Kidney tubule cell (primary cell): Measurements from ENCODE around the gene ST13.
"Not testable (repeated sequence)": the region's sequence is repeated elsewhere in the genome, so short reads cannot be mapped to it uniquely, and the experiment has no call there.

Experiments used
- DNase-seq: peaks from one replicate; pipeline ENCODE4 v3.0.0-alpha.2; 2018; ENCODE audit warnings: low spot score

The ST13 gene

DNA sequence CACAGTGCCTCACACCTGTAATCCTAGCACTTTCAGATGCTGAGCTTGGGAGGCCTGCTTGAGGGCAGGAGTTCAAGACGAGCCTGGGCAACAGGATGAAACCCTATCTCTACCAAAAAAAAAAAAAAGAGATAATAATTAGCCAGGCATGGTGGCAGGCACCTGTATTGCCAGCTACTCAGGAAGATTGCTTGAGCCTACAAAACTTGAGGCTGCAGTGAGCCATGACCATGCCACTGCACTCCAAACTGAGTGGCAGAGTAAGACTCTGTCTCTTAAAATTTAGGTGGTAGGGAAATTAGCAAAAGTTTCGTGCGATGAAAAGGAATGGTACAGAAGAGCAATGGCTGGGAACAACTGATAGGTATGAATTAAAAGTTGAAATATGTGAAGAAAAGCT, 18.0 kb downstream of the ST13 start:
- DNase-seq: no peak

DNA sequence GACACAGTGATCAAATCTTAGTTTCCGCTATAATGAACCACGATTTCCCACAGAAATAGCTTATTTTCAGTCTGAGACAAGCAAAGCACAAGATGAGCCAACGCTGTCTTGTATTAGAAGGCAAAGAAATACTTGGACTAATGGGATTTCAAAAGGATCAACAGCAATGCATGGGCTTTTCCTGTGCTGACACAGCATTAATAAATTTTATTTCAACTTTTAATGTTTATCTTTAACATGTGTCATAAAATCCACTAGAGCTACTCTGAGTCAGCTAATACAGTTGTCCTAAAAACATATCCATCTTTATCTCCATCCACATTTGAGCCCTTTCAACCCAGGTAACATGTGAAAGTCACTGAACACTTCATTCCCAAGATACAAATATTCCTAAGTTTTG, 21.8 kb downstream of the ST13 start:
- no peak for DNase-seq

DNA sequence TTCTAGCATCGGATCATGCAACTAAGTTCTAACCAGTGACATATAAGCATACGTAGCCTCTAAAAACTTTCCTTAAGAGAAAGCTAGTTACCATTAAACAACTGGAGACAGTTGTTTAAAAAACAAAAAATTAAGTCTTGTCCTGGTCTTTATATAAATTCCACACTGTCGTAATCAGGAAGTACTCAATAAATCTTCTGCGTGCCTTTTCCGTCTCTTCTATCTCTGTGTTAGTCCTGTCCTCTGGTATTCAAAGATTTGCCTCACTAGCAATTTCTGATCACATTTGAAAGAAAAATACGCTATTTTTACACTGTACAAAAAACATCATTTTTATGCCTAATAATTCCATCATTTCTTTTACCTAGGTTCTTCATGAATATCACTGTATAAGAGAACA, 27.3 kb downstream of the ST13 start:
- DNase-seq: no peak

DNA sequence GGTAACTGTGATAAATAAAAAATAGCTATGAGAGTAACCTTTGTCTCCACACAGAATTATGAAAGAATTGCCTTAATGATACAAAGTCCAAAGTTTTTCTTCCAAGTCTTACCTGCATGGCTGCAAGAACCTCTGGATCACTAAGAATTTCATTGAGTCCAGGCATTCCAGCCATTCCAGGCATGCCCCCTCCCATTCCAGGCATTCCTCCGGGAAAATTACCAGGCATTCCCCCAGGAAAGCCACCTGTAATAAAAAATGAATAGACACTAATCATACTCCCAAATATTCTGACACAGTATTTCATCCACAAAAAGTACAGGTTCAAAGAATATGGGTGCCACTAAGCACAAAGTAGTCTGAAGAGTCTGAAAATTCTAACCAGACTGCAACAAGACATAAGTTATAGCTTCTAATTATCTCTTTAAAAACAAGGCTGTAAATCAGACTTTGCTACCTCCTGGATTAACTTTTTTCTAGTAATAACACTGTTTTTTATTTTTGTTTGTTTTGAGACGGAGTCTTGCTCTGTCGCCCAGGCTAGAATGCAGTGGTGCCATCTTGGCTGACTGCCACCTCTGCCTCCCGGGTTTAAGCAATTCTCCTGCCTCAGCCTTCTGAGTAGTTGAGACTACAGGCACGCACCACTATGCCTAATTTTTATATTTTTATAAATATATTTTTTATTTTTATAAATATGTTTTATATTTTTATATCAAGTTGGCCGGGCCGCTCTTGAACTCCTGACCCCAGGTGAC, 29.3 kb downstream of the ST13 start:
- DNase-seq: peak; percentile 49

DNA sequence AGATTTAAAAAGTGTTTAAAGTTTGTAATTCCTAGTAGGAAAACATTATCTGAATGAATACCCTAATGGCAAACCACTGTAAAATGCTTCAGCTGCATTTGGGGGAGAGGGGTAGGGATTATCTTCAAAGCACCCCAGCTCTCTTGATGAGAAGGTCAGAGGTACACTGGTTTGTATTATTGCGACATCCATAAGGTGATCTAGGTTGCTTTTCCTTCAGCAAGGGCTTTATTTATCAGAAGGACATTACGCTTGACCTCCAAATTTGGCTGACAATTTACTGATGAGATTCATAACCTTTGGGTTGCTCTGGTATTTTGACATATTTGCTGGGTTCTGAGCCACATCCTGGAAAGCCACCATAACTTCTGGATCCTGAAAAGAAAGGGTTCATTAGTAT, 30.1 kb downstream of the ST13 start:
- DNase-seq: not testable (repeated sequence)

DNA sequence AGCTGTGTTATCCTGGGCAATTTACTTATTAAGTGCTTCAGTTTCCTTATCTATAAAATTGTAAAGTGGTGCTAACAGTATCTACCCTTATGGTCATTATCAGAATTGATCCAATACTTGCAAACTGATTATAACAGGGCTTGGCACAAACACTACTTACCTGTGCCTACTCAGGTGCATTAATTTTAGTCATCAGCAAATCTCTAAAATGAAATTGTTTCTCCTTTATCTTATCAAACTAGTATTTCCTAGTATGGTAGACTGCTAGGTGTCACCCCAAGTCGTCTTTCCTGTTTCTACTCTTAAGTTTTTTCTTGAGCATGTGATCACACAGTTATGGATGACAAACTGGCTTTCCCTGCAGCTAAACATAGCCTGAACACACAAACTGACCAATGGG, 33.0 kb downstream of the ST13 start:
- DNase-seq: no peak

DNA sequence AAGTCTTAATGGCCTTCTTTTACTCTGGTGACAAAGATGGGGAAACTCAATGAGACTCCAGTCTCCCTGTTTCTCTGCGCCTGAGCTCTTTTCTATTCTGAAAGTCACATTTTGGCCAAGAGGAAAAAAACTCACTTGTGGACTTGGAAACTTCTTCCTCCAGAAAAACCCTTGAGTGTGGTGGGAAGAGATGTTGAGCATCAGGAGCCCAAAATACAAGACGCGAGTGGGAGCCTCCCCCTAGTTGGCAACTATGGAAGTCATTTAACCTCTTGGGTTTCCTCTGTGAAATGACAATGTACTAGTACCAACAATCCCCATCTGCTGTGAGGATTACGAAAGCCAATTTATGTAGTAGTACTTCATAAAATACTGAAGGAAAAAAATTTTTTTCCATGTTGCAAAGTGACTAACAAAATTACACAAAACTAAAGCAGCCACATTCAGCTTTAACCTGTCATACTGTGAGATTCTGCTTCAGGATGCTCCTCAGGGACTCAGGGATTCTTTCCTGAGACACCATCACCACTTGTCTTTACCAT, 36.8 kb downstream of the ST13 start:
- no peak for DNase-seq

DNA sequence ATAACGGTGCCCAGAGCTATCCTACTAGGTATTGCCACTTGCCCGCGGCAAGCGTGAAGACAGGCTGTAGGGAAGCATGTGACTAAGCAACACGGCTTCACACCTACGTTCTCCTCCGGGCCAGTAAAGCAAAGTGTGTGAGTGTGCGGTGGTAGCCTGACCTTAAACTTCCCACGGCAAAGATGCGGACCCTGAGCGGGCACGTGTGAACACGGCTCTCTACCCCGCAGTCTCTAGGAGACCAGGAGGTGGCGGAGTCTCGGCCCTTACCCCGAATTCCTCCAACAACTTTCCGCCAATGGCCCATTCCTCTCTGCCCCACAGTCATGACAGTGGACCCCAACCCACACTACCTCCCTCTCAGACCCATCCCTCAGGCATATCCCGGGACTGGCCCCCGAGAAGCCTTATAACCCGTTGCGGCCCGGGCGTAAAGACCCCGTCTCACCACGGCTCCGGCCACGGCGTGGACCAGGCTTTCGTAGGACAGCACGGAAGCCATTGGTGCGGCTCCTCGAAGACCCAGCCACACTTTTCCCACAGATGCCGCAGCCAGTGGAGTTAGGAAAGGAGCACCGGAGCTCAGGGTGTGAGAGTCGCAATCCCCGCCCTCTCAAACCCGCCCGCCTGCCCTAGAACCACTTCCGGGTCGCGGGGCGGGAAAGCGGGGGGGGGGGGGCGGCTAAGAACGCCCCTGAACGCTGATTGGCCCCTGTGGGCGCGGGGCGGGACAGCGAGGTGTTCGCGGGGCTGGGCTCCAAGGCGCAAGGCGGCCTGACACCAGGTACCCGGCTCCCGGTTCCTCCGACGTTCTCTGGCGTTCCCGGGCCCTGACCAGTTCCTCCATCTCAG, 37.5 kb downstream of the ST13 start, which contains the start of gene SLC25A17:
Gene SLC25A17, minus strand, starts transcription at position 600 of the 852 bp plus-strand sequence. Its CDS starts 98 bp downstream, at position 502.
- DNase-seq: peak; percentile 87

DNA sequence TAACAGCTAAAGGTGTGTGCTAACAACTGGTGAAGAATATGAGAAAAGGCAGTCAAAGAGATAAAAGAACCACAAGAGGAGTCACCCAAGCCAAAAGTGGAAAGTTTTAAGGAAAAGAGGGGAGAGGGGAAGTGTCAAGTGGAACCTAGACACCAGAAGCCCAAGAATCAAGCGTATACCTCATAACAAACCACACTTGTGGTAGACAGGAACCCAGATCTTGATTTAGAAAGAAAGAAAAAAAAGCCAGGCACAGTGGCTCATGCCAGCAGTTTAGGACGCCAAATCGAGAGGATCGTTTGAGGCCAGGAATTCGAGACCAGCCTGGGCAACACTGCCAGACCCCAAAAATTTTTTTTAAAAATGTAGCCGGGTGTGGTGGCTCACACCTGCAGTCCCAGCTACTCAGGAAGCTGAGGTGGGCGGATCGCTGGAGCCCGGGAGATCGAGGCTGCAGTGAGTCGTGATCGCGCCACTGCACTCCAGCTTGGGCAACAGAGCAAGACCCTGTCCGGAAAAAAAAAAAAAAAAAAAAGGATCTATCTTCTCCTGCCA, 38.2 kb downstream of the ST13 start:
- DNase-seq: no peak

DNA sequence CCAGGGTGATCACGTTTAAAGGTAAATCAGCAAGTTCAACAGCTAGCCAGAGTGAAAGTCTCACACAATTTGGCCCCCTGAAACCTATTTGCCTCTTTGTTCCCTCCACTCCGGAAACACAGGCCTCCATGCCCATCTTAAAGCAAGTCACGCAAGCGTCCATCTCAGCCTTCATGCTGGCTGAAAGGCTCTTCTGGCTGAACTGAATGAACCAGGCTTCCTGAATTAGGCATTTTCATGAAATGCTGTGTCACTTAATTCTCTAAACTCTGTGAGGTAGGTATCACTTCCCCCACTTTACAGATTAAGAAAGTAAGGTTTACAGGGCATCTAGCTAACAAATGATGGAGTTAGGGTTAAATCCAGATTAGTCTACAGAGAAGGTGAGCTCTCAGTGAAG, 38.7 kb downstream of the ST13 start:
- no peak for DNase-seq

DNA sequence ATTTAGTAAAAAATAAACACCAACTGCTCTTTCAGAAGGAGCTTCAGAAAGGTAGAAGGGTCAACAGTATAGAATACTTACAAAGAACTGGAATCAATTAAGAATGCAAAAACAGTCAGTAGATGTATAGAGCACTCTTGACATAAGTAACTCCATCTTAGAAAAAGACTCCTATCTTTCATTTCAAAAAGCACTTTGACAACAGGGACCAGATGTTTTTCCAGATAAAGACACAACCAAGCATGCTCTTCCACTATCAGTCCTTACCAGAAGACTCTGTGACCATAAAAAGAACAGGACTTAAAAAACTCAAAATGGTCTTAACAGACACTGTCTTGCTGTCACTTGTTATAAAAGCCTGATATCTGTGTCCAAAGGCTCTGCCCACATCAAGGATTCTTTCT, 42.5 kb downstream of the ST13 start:
- DNase-seq: no peak

DNA sequence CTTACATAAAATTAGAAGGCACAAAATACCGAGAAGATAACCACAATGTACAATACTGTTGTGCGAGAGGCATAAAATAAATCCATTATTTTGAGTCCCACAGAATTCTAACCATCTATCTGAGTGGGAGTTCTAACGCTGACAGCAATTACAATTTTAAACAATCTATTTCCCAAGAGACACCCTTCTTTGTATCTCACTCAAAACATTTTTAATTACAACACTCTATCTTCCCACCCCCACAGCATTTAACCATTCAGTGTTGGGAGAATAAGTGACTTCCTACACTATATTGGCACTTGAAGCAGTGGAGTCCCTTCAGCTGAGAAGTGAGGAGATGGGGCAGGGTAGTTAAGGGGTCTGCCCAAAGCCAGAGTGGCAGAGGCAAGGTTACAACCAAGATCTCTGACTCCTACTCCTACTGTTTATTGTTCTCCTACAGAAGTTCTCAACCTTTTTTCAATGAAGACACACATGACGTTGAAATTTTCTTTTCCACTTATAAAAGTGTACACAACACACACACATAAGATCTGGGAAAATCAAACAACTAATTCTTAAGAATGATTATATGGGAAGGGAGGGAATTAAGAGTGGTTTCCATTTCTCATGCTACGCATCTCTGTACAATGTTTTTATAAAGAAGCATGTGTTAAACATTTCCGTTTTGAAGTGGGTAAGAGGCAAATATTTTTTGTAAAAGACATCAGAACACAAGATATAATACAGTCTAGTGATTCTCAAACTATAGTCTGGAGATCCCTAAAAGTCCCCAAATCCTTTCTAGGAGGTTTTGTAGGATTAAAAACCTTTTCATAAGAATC, 48.2 kb downstream of the ST13 start:
- no peak for DNase-seq

DNA sequence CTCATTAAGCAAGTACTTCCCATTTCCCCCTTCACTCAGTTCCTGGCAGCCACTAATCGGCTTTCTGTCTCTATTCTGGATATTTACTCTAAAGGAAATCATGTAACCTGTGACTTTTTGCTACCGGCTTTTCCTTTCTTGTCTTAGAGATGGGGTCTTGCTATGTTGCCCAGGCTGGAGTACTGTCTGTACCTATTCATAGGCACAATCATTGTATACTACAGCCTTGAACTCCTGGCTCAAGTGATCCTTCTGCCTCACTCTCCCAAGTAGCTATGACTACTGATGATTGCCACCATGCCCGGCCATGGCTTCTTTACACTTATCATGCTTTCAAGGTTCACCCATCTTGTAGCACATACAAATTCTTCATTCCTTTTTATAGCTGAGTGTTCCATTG, 49.7 kb downstream of the ST13 start:
- DNase-seq: no peak

DNA sequence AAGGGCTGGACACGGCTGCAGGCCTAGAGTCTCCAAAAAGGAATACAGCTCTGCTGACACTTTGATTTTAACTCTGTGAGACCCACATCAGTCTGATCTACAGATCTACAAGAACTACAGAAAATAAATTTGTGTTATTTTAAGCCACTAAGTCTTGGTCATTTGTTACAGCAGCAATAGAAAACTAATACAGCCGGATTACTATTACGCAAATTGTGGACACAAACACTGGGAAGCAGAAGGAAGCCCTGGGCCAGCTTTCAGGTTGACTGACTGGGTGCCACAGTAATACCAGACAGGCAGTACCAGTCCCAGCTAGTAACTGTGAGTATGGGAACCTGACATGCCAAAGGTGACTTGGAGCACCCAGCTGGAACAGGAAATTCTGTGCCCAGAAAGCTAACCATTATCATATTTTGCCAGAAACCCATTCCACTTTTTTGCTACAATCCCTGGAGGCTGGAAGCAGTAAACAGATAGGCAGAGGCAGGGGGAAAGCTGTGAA, 50.7 kb downstream of the ST13 start:
- DNase-seq: peak; percentile 51

DNA sequence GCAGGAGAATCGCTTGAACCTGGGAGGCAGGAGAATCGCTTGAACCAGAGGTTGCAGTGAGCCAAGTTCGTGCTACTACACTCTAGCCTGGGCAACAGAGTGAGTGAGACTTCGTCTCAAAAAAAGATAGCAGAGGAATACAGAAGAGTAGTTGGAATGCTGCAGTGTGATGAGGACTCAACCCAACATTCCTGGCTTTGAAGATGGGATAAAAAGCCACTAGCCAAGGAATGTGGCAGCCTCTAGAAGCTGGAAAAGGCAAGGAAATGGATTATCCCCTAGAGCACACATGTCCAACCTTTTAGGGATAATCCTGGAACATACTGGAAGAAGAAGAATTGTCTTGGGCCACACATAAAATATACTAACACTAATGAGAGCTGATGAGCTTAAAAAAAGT, 51.2 kb downstream of the ST13 start:
- no peak for DNase-seq

DNA sequence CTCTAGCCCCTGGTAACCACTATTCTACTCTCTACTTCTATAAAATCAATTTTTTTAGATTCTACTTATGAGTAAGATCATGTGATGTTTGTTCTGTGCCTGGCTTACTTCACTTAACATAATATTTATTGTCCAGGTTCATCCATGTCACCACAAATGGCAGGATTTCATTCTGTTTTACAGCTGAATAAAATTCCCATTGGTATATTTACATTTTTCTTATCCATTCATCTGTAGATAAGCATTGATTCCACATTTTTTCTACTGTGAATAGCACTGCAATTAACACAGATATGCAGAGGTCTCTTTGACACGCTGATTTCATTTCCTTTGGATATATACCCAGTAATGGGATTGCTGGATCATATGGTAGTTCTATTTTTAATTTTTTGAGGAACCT, 53.1 kb downstream of the ST13 start:
- no peak for DNase-seq

DNA sequence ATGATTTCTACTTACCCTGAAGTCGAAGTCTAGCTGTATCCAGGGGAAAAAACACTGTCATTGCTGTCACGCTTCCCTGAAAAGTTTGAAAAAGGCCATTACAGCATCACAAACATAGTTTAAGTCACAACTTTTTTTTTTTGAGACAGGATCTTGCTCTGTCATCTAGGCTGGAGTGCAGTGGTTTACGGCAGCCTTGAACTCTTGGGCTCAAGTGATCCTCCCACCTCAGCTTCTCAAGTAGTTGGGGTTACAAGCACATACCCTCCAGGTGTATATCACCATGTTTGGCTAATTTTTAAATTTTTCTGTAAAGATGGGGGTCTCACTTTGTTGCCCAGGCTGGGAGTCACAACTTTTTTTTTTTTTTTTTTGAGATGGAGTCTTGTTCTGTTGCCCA, 57.4 kb downstream of the ST13 start:
- no peak for DNase-seq

DNA sequence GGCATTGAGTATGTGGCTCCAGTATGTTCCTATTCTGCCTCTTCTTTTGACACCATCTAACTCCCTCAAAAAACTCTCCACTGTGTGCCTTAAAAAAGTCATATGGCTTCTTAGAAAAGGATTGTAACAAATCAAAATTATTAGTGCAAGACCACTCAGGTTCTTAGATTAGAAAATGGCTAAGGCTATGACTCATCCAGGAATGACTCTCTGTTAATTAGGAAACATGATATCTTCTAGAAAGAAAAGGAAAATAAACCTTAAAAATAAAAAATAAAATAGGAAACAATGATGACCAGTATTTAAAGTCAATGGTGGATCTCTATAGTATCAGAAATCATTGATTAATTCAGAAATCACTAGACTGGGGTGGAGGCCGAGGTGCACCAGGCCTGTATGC, 59.0 kb downstream of the ST13 start:
- no peak for DNase-seq

DNA sequence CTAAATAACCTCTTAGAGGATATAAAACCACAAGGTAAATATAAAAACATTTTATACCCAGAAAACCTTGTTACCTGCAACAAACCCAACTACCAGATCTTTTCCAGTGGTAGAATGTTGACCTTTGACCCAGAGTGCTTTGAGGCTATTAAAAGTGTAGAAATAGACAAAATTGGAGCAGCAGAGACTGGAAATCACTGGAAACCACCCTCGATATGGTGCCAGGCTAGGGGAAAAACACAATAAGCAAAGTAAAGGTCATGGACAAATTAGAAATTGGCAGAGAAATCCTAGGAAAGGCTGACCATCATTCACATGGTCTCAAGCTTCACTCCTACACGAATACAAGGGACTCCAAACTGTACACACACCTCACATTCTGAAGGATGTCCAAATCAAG, 64.0 kb downstream of the ST13 start:
- DNase-seq: no peak

DNA sequence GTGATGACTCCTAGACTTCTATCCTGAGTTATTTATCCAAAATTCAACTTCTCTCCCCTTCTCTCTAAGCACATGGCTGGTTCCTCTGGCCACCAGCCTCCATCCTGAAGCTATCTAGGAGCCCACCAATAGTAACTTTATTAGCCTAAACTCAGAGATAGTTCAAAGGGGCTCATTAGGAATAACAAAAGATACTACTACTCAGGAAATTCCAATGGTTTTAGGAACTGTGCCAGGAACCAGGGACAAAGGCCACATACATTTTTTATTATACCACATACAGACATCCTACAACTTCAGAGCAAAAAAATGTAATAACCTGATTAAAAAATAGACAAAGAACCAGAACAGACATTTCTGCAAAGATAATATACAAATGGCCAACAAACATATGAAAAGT, 65.2 kb downstream of the ST13 start:
- no peak for DNase-seq

DNA sequence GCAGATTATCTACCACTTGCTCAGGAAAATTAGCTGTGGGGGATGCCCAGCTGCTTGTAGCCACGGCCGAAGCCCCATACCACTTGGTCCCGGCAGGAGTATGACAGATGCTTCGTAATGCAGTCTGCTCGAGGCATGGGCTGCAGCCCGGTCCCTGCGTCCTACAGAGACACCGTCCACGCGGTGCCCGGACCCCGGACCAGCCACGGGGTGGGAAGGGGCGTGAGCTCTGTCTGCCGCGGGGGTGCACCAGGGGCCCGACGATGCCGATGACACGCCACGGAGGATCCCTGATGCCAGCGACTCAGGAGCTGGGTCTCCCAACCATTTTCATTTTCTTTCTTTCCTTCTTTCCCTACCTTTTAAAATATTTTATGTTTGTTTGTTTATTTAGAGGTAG, 67.3 kb downstream of the ST13 start:
- DNase-seq: no peak

DNA sequence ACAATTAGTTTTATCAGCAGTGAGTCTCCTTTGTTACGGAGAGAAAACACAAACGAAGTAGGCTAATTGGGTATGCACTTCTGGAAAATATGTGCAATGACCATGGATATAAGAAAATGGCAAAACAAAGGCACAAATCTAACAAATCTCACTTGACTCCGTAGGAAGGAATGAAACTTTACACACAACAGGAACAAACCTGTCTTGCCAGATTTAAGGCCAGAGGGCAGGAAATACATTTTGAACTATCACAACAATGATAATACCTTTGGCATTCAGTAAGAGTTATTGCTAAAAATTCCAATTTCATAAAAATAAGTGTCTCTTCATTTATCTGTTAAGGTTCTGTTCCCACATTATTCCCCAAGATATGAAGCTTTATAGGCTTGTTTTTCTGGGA, 73.9 kb downstream of the ST13 start:
- DNase-seq: no peak
